ENCODE measurements around the gene CAMKK2. TPM values are rescaled to one million over a fixed set of nuclear protein-coding genes. Genes with fewer than 3 reads are reported as not detected.
A peak's percentile ranks its signal among the peaks of the same experiment; 100 is the strongest.
"Not testable (repeated sequence)": the region's sequence is repeated elsewhere in the genome, so short reads cannot be mapped to it uniquely, and the experiment has no call there.

Gene CAMKK2
- total and polyA plus RNA-seq, 8 donors: 36.4 to 47.8 (median 44.4) TPM

- Histone ChIP-seq H3K27me3 (no peaks in the 10 kb centered on the region), H3K9me3 (no peaks in the 10 kb centered on the region), H3K4me3 (no peak overlapping the region), H3K27ac (no peak overlapping the region), H3K36me3 (no peaks in the 10 kb centered on the region), H3K4me1 (no peaks in the 10 kb centered on the region)
- no peak for ATAC-seq
- no peak for TF ChIP-seq CTCF (IDR thresholded peaks at IDR 0.05)
- DNase-seq: no peak
- intact Hi-C loops (cut with DNase I): no loop called here
Measured at GRCh38 chr12:121203482-121203881, 93.0 kb downstream of the CAMKK2 start.

GRCh38 chr12:121202407-121203355, 93.8 kb downstream of the CAMKK2 start:
- DNase-seq (no peak), ATAC-seq (no peak)
- intact Hi-C loops (cut with DNase I): no loop called here
- no peaks in the 10 kb centered on the region for H3K9me3 ChIP-seq
- no peak overlapping the region for H3K4me3 ChIP-seq
- no peaks in the 10 kb centered on the region for H3K36me3 ChIP-seq
- peaks cover 0 to 3% of the 10 kb centered on the region in 2 donors for H3K4me1 ChIP-seq
- H3K27ac ChIP-seq: no peak overlapping the region
- TF ChIP-seq CTCF (IDR thresholded peaks at IDR 0.05): no peak
- no peaks in the 10 kb centered on the region for H3K27me3 ChIP-seq

GRCh38 chr12:121201140-121201539, 95.4 kb downstream of the CAMKK2 start:
- H3K27ac ChIP-seq; H3K9me3 ChIP-seq; H3K4me3 ChIP-seq; H3K27me3 ChIP-seq; ATAC-seq; DNase-seq; H3K36me3 ChIP-seq; intact Hi-C loops (cut with DNase I): not testable (repeated sequence)
- peaks cover 0 to 16% of the 10 kb centered on the region in 2 donors for H3K4me1 ChIP-seq

- Histone ChIP-seq H3K27me3 (no peaks in the 10 kb centered on the region), H3K4me3 (no peak overlapping the region)
Measured at GRCh38 chr12:121198949-121199348, 97.6 kb downstream of the CAMKK2 start.

GRCh38 chr12:121196902-121197301, 99.6 kb downstream of the CAMKK2 start:
- no peaks in the 10 kb centered on the region for H3K27me3 ChIP-seq
- ATAC-seq: peak; percentile 77
- intact Hi-C loops (cut with DNase I): no loop called here
- H3K4me1 ChIP-seq: peaks cover 0 to 20% of the 10 kb centered on the region in 2 donors
- no peaks in the 10 kb centered on the region for H3K36me3 ChIP-seq
- TF ChIP-seq CTCF (IDR thresholded peaks at IDR 0.05): no peak
- no peak overlapping the region for H3K4me3 ChIP-seq
- no peaks in the 10 kb centered on the region for H3K9me3 ChIP-seq
- peak overlapping the region in 1 of 2 donors; percentile 84 for H3K27ac ChIP-seq
- peak in 1 of 4 donors; percentile 54 for DNase-seq

More at GRCh38 chr12:121198949-121199348, 97.6 kb downstream of the CAMKK2 start:
- intact Hi-C loops (cut with DNase I): no loop called here
- DNase-seq (no peak), ATAC-seq (no peak)
- Histone ChIP-seq H3K36me3 (no peaks in the 10 kb centered on the region), H3K4me1 (peaks cover 0 to 20% of the 10 kb centered on the region in 2 donors), H3K27ac (no peak overlapping the region), H3K9me3 (no peaks in the 10 kb centered on the region)
- TF ChIP-seq CTCF (IDR thresholded peaks at IDR 0.05): no peak

Data from left lung (tissue), 10 donors.